22Rv1 (cell line): ENCODE measurements around the gene OPHN1.

Experiments
- ZFX ChIP-seq: fragments of 450-650 bp; IDR thresholded peaks from 2 replicates; pipeline ENCODE4 v1.6.1; 2017; ENCODE audit warnings: antibody characterized with exemption, borderline replicate concordance
- TF ChIP-seq, protein P1 (sequence below): fragments of 450-650 bp; IDR thresholded peaks from 2 replicates; pipeline ENCODE4 v1.5.1; 2017; ENCODE audit warnings: mild to moderate bottlenecking

DNA sequence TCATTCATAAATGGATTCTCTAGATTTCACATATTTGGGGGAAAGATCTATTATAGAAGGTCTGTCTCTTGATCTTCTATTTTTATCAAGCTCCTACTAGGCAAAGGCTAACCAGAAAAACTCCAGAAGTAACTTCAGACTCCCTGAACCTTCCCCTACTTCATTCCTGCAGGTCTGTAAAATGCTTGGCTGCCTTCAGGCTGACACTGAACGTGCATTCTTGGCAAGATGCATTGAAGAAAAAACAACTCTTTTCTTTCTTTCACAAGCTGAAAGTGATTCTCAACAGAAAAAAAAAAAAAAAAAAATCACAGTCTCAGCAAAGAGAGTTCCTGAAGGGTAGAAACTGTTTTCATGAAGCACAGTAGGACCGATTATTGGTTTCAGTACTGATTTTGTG lies 12.7 kb downstream of the OPHN1 start:
- TF ChIP-seq, protein P1, sequence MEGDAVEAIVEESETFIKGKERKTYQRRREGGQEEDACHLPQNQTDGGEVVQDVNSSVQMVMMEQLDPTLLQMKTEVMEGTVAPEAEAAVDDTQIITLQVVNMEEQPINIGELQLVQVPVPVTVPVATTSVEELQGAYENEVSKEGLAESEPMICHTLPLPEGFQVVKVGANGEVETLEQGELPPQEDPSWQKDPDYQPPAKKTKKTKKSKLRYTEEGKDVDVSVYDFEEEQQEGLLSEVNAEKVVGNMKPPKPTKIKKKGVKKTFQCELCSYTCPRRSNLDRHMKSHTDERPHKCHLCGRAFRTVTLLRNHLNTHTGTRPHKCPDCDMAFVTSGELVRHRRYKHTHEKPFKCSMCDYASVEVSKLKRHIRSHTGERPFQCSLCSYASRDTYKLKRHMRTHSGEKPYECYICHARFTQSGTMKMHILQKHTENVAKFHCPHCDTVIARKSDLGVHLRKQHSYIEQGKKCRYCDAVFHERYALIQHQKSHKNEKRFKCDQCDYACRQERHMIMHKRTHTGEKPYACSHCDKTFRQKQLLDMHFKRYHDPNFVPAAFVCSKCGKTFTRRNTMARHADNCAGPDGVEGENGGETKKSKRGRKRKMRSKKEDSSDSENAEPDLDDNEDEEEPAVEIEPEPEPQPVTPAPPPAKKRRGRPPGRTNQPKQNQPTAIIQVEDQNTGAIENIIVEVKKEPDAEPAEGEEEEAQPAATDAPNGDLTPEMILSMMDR: no peak
- no peak for TF ChIP-seq ZFX
